Daoy (cell line): ENCODE results near the gene IL19. TPM values are rescaled to one million over a fixed set of nuclear protein-coding genes. Genes with fewer than 3 reads are reported as not detected.

Source experiments
- DNase-seq: peaks from one replicate; pipeline ENCODE4 v3.0.0-alpha.2; 2015; ENCODE audit warnings: low read depth
- total RNA-seq: library from RNA; depleted of rRNA; stranded (reverse); fragments of >200 nt; shearing (Covaris generic); gene quantifications from 2 replicates; pipeline ENCODE4 v1.2.3, GENCODE V29; 2014

The IL19 gene
- total RNA-seq, 1 experiment from 2014 or later = not detected

DNA sequence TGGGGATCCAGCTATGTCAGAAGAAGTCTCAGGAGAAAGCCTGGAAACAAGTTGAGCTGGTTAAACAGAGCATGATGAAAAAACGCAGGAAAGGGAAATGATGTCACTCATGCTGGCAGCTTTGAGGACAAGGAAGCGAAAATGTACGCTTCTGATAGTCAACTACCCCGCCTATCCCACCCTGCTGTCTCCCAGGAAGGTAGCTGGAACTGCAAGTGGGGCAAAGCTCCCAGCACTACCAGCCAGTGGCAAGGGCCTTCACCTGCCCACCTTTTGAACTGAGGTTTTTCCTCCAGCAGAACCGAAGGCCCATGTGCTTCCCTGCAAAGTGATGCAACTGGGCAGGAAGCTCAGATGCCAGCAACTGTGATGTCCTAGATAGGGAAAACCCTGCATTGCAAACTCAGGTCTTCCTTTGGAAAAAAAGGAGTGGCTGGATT, 88.5 kb downstream of the IL19 start:
- no peak for DNase-seq

DNA sequence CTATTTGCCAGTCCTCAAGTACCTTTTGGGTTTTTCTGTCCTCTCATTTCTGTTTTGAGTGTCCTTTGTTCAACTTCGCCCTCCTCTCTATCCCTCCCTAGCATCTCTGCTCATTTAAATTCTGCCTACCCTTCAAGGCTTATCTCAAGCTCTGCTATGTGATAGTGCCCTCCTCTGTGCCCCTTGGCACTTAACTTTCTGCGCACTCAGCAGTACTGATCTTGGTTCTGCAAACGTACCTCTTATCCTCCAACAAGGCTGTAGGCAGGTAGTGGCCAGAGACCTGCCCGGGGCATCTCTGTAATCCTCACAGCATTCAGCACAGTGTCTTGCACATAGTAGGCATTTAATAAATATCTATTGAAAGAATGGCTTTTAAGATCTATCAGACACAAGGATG, 89.6 kb downstream of the IL19 start:
- DNase-seq = no peak

DNA sequence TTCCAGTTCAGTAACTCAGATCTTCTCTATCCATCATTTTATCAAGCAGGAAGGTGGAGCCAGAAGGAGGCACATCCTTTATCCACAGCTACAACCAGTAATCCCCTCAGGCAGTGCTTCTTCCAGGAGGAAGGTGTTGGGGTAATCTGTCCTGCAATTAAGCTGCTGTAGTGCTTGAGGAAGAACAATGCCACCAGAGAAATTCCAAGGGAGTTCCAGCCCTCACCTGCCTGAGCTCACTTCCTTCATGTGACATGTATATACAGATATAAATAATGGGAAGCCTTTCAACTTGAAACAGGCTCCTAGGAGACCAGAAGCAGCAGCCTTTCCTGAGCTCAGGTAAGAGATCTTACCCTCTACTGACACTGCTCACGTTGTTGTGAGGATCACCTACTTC, 92.7 kb downstream of the IL19 start:
- DNase-seq = no peak

- DNase-seq = peak; percentile 79
Measured at GRCh38 chr1:206864939-206865671, 94.5 kb downstream of the IL19 start, which contains the start of gene IL20. IL20 (plus strand) TSS chr1:206865623; CDS start chr1:206865853, 230 bp downstream.

GRCh38 chr1:206866062-206866461, 95.5 kb downstream of the IL19 start:
- DNase-seq = no peak

DNA sequence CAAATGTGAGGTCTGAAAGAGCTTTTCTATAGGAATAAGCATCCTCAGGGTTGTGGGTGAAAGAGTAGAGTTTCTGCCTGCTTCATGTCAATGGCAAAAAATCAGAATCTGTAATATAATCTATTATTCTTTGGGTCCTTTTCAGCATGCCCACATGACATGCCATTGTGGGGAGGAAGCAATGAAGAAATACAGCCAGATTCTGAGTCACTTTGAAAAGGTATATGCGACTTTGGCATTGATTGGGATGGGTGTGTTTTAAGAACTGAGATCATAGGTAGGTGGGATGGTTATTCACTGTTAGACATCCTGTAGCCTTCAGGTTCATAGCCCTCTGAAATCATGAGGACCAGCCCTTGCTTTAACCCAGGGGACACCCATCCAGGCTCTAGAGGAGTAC, 96.7 kb downstream of the IL19 start:
- no peak for DNase-seq

DNA sequence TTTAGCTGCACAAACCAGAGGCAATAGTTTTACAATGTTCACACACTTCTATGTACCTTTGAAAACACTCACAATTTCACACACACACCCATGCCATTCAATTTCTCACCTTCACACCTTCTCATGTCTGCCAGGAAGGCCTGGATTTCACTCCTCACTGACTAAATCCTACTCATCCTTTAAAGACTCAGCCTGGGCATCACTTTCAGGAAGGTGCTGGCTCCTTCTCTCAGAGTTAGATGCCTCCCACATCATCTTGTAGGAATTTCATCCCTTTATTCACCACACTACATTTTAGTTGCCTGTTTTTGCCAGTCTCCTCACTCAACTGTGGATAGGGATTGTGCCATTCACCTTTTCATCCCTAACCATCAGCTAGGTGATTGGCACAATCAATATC, 97.1 kb downstream of the IL19 start:
- DNase-seq = no peak

DNA sequence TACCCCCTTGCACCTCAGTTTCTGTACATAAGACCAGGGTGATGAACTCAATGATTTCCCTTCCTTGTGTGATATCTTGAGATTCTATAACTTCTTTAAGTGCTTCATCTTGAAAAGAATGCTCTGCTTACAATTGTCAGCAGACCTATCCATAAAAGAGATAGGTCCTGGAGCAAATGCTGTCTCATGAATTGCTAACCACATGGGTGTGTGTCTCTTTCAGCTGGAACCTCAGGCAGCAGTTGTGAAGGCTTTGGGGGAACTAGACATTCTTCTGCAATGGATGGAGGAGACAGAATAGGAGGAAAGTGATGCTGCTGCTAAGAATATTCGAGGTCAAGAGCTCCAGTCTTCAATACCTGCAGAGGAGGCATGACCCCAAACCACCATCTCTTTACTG, 97.7 kb downstream of the IL19 start:
- no peak for DNase-seq

DNA sequence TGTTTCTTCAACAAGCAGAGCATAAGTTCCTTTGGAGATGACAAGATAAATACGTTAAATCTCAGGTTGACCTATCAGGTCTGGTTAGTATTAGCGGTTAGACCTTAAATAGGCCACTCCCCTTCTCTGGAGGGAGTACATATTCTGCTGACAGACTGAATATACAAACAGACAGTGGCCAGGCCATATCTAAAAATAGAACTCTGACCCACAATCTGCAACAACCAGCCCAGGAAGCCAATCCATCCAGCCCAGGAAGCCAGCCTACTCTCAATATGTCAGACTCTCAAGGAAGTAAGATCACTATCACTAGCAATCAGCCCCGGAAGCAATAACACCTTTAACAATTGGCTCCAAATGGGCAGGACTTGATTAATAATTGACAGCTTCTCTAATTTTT, 101.6 kb downstream of the IL19 start:
- no peak for DNase-seq

DNA sequence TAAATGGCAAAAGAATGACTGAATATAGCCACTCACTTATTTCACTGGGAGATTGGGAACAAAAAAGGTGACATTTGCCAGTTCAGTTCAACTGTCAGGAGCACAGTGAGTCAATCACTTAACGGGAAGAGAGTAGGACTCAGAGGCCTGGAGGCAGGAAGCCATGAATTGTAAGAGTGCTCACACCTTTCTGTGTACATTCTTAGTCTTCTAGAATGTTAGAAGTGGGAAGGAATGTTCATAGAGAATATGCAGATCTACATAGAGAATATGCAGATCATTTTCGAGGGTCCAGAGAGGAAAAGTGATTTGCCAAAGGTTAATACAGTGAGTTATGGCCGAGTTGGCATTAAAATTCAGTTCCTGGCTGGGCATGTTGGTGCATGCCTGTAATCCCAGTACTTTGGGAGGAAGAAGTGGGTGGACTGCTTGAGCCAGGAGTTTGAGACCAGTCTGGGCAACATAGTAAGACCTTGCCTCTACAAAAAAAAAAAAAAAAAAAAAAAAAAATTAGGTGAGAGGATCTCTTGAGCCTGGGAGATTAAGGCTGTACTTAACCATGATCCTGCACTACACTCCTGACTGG, 103.1 kb downstream of the IL19 start:
- DNase-seq = no peak

DNA sequence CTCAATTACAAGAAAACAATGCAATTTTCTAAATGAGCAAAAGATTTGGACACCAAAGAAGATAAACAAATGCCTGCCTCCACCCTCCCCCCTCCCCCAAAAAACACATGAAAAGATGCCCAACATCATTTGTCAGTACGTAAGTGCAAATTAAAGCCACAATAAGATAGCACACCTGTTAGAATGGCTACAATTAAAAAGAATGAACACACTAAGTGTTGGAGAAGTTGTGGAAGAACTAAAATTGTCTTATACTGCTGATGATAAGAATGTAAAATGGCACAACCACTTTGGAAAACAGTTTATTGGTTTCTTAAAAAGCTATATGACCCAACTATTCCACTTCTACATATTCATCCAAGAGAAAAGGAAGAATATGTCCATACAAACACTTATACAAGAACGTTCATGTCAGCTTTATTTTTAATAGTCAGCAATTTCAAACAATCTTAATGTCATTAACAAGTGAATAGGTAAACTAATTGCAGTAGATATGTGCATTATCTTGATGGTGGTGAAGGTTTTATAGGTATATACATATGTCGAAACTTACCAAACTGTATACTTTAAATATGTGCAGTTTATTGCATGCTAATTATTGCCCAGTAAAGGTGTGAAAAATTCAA, 105.3 kb downstream of the IL19 start:
- no peak for DNase-seq

- no peak for DNase-seq
Measured at GRCh38 chr1:206878456-206878855, 107.9 kb downstream of the IL19 start.

DNA sequence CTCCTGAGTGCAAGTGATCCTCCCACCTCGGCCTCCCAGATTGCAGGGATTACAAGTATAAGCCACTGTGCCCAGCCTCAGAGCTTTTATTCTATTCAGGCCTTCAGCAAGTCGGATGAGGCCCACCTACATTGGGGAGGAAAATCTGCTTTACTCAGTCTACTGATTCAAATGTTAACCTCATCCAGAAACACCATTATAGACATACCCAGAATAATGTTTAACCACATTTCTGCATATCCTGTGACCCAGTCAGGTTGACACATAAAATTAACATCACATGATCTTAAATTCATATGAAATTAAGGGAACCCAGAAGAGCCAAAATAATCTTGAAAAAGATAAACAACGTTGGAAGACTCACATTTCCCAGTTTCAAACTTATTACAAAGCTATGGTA, 109.7 kb downstream of the IL19 start:
- DNase-seq = no peak

- no peak for DNase-seq
Measured at GRCh38 chr1:206882555-206882954, 112.0 kb downstream of the IL19 start.

- no peak for DNase-seq
Measured at GRCh38 chr1:206883160-206883559, 112.6 kb downstream of the IL19 start.

- DNase-seq = no peak
Measured at GRCh38 chr1:206883876-206884275, 113.3 kb downstream of the IL19 start.

- no peak for DNase-seq
Measured at GRCh38 chr1:206885341-206886060, 114.9 kb downstream of the IL19 start.

GRCh38 chr1:206886831-206887230, 116.3 kb downstream of the IL19 start:
- no peak for DNase-seq

DNA sequence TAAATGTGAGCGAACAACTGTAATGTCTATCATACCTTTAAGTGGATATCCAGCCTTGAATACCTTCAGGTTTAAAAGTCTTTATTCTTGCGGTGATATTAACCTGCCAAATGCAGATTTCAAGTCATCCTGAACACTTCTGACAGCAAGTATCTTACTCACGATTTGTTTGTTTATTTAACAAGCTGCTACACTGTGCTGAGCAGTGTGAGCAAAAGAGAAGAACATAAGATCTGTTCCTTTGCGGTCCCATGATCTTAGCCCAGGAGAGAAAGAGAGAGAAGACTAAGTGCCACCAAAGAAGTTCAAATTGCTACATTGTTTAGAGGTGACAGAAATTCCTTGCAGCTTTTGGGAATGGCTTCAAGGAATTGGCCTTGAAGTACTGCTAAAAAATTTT, 117.1 kb downstream of the IL19 start:
- no peak for DNase-seq

- peak; percentile 58 for DNase-seq
Measured at GRCh38 chr1:206890125-206891060, 119.8 kb downstream of the IL19 start.

DNA sequence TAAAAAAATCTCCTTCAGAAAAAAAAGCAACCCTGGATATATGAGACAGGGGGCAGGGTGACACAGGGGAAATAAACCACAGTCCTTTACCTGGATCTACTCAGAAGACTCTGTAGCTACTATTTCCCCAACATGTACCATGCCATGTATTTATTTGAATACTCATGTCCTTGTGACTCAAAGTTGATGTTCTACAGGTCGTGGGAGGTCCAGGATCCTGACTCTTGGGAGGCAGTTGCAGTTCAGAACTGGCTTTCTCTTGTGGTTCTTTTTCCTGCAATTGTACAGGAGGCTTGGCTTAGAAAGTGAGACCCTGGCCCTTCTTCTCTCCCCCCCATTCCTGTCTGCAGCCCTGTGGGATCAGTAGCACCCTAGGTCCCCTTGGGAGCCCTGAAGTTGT, 120.8 kb downstream of the IL19 start:
- no peak for DNase-seq
